ENCODE data around the gene UBE2Q1. TPM values are rescaled to one million over a fixed set of nuclear protein-coding genes. Genes with fewer than 3 reads are reported as not detected.
A peak's percentile ranks its signal among the peaks of the same experiment; 100 is the strongest.

UBE2Q1 gene
- total and polyA plus RNA-seq, 2 of the 4 experiments (the other 2 are of a cell fraction): 20.6 to 24.7 TPM

DNA sequence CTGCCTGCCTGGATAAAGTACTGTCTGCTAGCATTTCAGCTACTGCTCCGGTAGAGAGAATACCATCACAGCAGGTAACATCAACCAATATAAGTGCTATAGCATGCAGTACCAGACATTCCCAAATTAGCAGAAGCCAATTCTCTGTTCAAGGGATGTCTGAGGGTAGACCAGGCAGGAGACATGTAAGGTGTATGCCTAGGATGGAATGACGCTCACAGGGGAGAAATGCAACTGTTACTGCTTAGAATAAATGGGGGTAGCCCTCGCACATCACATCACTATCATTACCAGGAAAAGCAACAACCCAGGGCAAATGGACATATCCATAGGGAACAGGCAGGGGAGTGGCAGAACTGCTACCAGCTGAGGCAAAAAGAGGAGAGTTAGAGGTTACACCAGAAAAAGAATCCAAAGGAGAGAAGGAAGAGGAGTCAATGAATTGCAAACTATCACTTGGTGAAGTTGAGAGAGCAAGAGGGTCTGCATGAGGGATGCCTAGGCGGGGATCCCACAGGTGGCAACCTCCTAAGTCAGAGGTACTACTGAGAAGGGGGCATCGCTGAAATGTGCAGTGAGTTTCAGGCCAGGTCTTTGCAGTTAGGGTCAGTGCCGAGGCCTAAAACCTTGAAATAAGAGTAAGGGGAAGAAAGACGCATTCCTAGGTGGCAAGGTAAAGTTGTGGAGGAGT is 1.1 kb downstream of the UBE2Q1 start:
- TSS peak; percentile 64 for BruUV-seq (replicated peaks)
- peak overlapping the region; percentile 89 for H3K56ac ChIP-seq (ENCODE audit: extremely low read depth, insufficient read depth, low read length)
- H3K18ac ChIP-seq (ENCODE audit: low read depth, low read length): peak overlapping the region; percentile 63; the same call in 1 of the 2 replicates
- CTCF ChIA-PET: interaction anchor here (0.6 kb wide), 1 partner anchor 255 kb away, joined by 3 read pairs; no protein-coding TSS in a partner anchor
- H2BK120ac ChIP-seq (ENCODE audit: low read depth, low read length): no peak overlapping the region
- WGBS, 2 experiments (ENCODE audit: extremely low coverage in 2 of 2, insufficient read length in 1 of 2): 0% methylated on average over 2 of the region's 7 CpGs; no CpG with 5 or more reads in 1 of the 2 experiments
- peak overlapping the region; percentile 88 for H3K4ac ChIP-seq (ENCODE audit: low read depth, low read length)
- H3K27ac ChIP-seq (ENCODE audit: insufficient read depth, low read length): peak overlapping the region; percentile 94
- H3K4me3 ChIP-seq (ENCODE audit: insufficient read depth, low read depth, low read length): peak overlapping the region; percentile 95
- dilution Hi-C loops (cut with HindIII; ENCODE audit: low sequenced_read_pairs, unreplicated experiment): no loop called here
- H4K5ac ChIP-seq (ENCODE audit: low read depth, low read length): peak overlapping the region; percentile 76
- H3K27me3 ChIP-seq (ENCODE audit: control insufficient read depth, insufficient read depth, low read length): no peaks in the 10 kb centered on the region
- POLR2A ChIA-PET (ENCODE audit: unreplicated experiment): interaction anchor here (0.6 kb wide), 1 partner anchor 50 kb away, joined by 3 read pairs; no protein-coding TSS in a partner anchor
- peak overlapping the region; percentile 96 for H2AK9ac ChIP-seq (replicated peaks; ENCODE audit: low read depth, low read length, poor library complexity)
- H2BK5ac ChIP-seq (ENCODE audit: low read depth, low read length, poor library complexity, severe bottlenecking): peak overlapping the region; percentile 59
- peak overlapping the region; percentile 76 for H2AFZ ChIP-seq (replicated peaks; ENCODE audit: low read length, poor library complexity)
- no peak for DNase-seq
- H2BK15ac ChIP-seq (ENCODE audit: low read depth, low read length): 0 out of 3 replicates have a peak overlapping the region, but pooled peaks have one; percentile 14
- in situ Hi-C loops (cut with MboI; ENCODE audit: low sequenced_read_pairs): no loop called here
- no peak for ATAC-seq (ENCODE audit: low read depth)
- H3K36me3 ChIP-seq (ENCODE audit: control insufficient read depth, insufficient read depth, low read length): peaks cover 29% of the 10 kb centered on the region
- peaks cover 6% of the 10 kb centered on the region for H3K4me1 ChIP-seq (ENCODE audit: control insufficient read depth, insufficient read depth, low read length)
- H3K9ac ChIP-seq (ENCODE audit: low read depth, low read length): peak overlapping the region; percentile 98
- H2AK5ac ChIP-seq (ENCODE audit: low read depth, low read length): peak overlapping the region; percentile 77
- peak overlapping the region; percentile 99 for H3K4me2 ChIP-seq (ENCODE audit: low read depth, low read length)
- H3K9me1 ChIP-seq (ENCODE audit: insufficient read depth, low read length): peaks cover 17% of the 10 kb centered on the region; the same call in 1 of the 2 replicates
- no peak overlapping the region; the same call in 1 of the 2 replicates for H2BK20ac ChIP-seq (ENCODE audit: low read depth, low read length)
- H3K23ac ChIP-seq (ENCODE audit: low read depth, low read length): peak overlapping the region; percentile 97
- H3K9me3 ChIP-seq (ENCODE audit: control insufficient read depth, insufficient read depth, low read length): no peaks in the 10 kb centered on the region
- H4K20me1 ChIP-seq (ENCODE audit: insufficient read depth, low read length): peaks cover 42% of the 10 kb centered on the region
- intact Hi-C loops (cut with micrococcal nuclease): loop anchor here (5.0 kb wide), 1 partner anchor 205 kb away; no protein-coding TSS in a partner anchor
- peak overlapping the region; percentile 63; the same call in 1 of the 2 replicates for H4K91ac ChIP-seq (ENCODE audit: insufficient read depth, low read depth, low read length)
- peak overlapping the region; percentile 55 to 71; a peak in 2 of 4 replicates for H4K8ac ChIP-seq (ENCODE audit: low read depth in 2 of 2, low read length in 2 of 2)
- peaks cover 26 to 54% of the 10 kb centered on the region in 2 experiments for H3K79me1 ChIP-seq (ENCODE audit: low read depth in 1 of 2, low read length in 2 of 2)
- TF ChIP-seq, protein P1, sequence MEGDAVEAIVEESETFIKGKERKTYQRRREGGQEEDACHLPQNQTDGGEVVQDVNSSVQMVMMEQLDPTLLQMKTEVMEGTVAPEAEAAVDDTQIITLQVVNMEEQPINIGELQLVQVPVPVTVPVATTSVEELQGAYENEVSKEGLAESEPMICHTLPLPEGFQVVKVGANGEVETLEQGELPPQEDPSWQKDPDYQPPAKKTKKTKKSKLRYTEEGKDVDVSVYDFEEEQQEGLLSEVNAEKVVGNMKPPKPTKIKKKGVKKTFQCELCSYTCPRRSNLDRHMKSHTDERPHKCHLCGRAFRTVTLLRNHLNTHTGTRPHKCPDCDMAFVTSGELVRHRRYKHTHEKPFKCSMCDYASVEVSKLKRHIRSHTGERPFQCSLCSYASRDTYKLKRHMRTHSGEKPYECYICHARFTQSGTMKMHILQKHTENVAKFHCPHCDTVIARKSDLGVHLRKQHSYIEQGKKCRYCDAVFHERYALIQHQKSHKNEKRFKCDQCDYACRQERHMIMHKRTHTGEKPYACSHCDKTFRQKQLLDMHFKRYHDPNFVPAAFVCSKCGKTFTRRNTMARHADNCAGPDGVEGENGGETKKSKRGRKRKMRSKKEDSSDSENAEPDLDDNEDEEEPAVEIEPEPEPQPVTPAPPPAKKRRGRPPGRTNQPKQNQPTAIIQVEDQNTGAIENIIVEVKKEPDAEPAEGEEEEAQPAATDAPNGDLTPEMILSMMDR (conservative IDR thresholded peaks at IDR 0.05; ENCODE audit: low read depth, low read length): no peak
- TF ChIP-seq, protein P2, sequence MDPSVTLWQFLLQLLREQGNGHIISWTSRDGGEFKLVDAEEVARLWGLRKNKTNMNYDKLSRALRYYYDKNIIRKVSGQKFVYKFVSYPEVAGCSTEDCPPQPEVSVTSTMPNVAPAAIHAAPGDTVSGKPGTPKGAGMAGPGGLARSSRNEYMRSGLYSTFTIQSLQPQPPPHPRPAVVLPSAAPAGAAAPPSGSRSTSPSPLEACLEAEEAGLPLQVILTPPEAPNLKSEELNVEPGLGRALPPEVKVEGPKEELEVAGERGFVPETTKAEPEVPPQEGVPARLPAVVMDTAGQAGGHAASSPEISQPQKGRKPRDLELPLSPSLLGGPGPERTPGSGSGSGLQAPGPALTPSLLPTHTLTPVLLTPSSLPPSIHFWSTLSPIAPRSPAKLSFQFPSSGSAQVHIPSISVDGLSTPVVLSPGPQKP (IDR thresholded peaks at IDR 0.05; ENCODE audit: borderline replicate concordance, low read depth, low read length): no peak
- no peak for TF ChIP-seq POLR2A (IDR thresholded peaks at IDR 0.05; ENCODE audit: low read depth, low read length)
- H3K14ac ChIP-seq (replicated peaks; ENCODE audit: low read depth, low read length): peak overlapping the region; percentile 93

All from IMR-90 (cell line).